Measurements from ENCODE around the gene COPB2.

DNA sequence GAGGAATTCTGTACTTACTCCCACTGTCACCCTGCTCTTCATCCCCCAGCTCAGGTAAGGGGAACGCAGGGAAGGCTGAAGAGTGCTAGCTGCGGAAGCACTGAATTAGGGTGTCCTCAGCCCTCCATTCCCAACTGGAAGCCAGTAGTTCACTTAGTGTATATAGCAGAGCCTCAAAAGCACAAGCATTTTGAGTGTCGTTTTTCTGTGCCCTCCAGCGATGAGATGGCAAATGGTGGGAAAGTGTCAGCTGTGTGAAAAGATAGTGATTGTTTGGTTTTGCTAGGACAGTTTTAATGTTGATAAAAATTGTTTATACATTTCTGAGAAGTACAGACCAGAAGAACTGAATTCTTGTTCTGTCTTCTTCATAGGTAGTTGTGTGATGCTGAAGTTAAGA lies 34.8 kb downstream of the COPB2 start:
- TF ChIP-seq, protein P1, sequence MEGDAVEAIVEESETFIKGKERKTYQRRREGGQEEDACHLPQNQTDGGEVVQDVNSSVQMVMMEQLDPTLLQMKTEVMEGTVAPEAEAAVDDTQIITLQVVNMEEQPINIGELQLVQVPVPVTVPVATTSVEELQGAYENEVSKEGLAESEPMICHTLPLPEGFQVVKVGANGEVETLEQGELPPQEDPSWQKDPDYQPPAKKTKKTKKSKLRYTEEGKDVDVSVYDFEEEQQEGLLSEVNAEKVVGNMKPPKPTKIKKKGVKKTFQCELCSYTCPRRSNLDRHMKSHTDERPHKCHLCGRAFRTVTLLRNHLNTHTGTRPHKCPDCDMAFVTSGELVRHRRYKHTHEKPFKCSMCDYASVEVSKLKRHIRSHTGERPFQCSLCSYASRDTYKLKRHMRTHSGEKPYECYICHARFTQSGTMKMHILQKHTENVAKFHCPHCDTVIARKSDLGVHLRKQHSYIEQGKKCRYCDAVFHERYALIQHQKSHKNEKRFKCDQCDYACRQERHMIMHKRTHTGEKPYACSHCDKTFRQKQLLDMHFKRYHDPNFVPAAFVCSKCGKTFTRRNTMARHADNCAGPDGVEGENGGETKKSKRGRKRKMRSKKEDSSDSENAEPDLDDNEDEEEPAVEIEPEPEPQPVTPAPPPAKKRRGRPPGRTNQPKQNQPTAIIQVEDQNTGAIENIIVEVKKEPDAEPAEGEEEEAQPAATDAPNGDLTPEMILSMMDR (IDR thresholded peaks at IDR 0.05 in 2 of 3, conservative IDR thresholded peaks at IDR 0.05 in 1 of 3; ENCODE audit: borderline replicate concordance in 1 of 3, insufficient read depth in 1 of 3, low read depth in 2 of 3, low read length in 2 of 3), result no peak
- no peak for TF ChIP-seq POLR2A (IDR thresholded peaks at IDR 0.05; ENCODE audit: borderline replicate concordance, extremely low read depth, insufficient read depth, insufficient read length)
- TF ChIP-seq, protein P2, sequence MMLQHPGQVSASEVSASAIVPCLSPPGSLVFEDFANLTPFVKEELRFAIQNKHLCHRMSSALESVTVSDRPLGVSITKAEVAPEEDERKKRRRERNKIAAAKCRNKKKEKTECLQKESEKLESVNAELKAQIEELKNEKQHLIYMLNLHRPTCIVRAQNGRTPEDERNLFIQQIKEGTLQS (IDR thresholded peaks at IDR 0.05), result no peak
- TF ChIP-seq CEBPB (IDR thresholded peaks at IDR 0.05; ENCODE audit: low read depth), result no peak
- TF ChIP-seq ZNF274 (IDR thresholded peaks at IDR 0.05; ENCODE audit: low read depth, low read length), result no peak
- no peak; the same call in 1 of the 2 replicates for TF ChIP-seq POLR2AphosphoS5 (IDR thresholded peaks at IDR 0.05; ENCODE audit: low read depth, low read length)
- TF ChIP-seq JUND (IDR thresholded peaks at IDR 0.05), result no peak
